Panc1 (cell line): Measurements from ENCODE around the gene DHCR24. TPM values are rescaled to one million over a fixed set of nuclear protein-coding genes. Genes with fewer than 3 reads are reported as not detected.

ENCODE experiments used
- ATAC-seq: fragments of 200-7000 bp; cut with Tn5 transposase; 2 replicates; pipeline ENCODE4 v1.9.1; 2020; ENCODE audit warnings: mild to moderate bottlenecking, moderate library complexity
- BruUV-seq: library from RNA; stranded (reverse); fragments of 400-500 nt; replicated peaks from 2 replicates; lab custom pipeline; 2021; lab: Mats Ljungman, UMichigan
- CTCF ChIA-PET: fragments of 300-600 bp; sonication (Branson Sonifier 250); formaldehyde crosslinking; loops from one replicate; lab custom pipeline; 2022; ENCODE audit warnings: antibody characterized with exemption; lab: Charles Lee
- POLR2A ChIA-PET: fragments of 300-600 bp; sonication (Branson Sonifier 250); formaldehyde crosslinking; loops from one replicate; lab custom pipeline; 2022; ENCODE audit warnings: antibody characterized with exemption; lab: Charles Lee
- DNase-seq: peaks from one replicate; pipeline ENCODE4 v3.0.0-alpha.2; 2010; ENCODE audit warnings: low read depth, low spot score
- H3K27ac ChIP-seq: 2 replicates; pipeline ENCODE4 v1.5.1; 2011; ENCODE audit warnings: mild to moderate bottlenecking, low read length, inconsistent platforms
- H3K27me3 ChIP-seq: fragments of 200-500 bp; sonication (Bioruptor generic); 2 replicates; pipeline ENCODE4 v1.6.0; 2014; ENCODE audit warnings: low read length, inconsistent platforms; ENCODE audit not compliant: control insufficient read depth, insufficient read depth
- H3K36me3 ChIP-seq: fragments of 200-500 bp; sonication (Bioruptor generic); 2 replicates; pipeline ENCODE4 v1.5.1; 2014; ENCODE audit warnings: inconsistent platforms, mild to moderate bottlenecking, low read length, moderate library complexity; ENCODE audit not compliant: control insufficient read depth, insufficient read depth
- H3K4me1 ChIP-seq: 2 replicates; pipeline ENCODE4 v1.5.1; 2011; ENCODE audit warnings: inconsistent platforms, mild to moderate bottlenecking, low read length, moderate library complexity; ENCODE audit not compliant: control insufficient read depth, insufficient read depth
- H3K4me3 ChIP-seq, 2 experiments: 2 replicates each; pipeline ENCODE4 v1.5.1; 2011 to 2012; ENCODE audit warnings: low read depth in 2 of 2, low read length in 2 of 2, mild to moderate bottlenecking in 2 of 2, inconsistent platforms in 1 of 2, moderate library complexity in 1 of 2
- H3K9me3 ChIP-seq: fragments of 200-500 bp; sonication (Bioruptor generic); 2 replicates; pipeline ENCODE4 v1.5.1; 2014; ENCODE audit warnings: low read depth, mild to moderate bottlenecking, inconsistent platforms, low read length, moderate library complexity; ENCODE audit not compliant: control insufficient read depth, insufficient read depth
- CTCF ChIP-seq: fragments of 450-650 bp; IDR thresholded peaks from 2 replicates; pipeline ENCODE4 v1.5.1; 2017; ENCODE audit warnings: mild to moderate bottlenecking
- POLR2AphosphoS5 ChIP-seq: IDR thresholded peaks from 2 replicates; pipeline ENCODE4 v1.6.1; 2012; ENCODE audit warnings: mild to moderate bottlenecking, low read depth, low read length, moderate library complexity
- REST ChIP-seq, 2 experiments: IDR thresholded peaks; 2 replicates each; pipeline ENCODE4 v1.6.1; 2011 to 2012; ENCODE audit warnings: low read depth in 2 of 2, control low read depth in 1 of 2, low read length in 1 of 2, mild to moderate bottlenecking in 1 of 2, moderate library complexity in 1 of 2; ENCODE audit not compliant: insufficient read depth in 1 of 2
- SIN3A ChIP-seq: IDR thresholded peaks from 2 replicates; pipeline ENCODE4 v1.6.1; 2012; ENCODE audit warnings: low read depth, mild to moderate bottlenecking, low read length, moderate library complexity, borderline replicate concordance; ENCODE audit not compliant: insufficient read depth
- TCF7L2 ChIP-seq: IDR thresholded peaks from 2 replicates; pipeline ENCODE4 v1.6.1; 2011; ENCODE audit warnings: mild to moderate bottlenecking, low read depth, low read length, inconsistent platforms
- in situ Hi-C: cut with HindIII; loops from 2 replicates; pipeline ENCODE4 v1.10.0; 2016; ENCODE audit warnings: low sequenced_read_pairs, low pct_unique_long_range_greater_than_20kb
- intact Hi-C: fragments of 100-400 bp; cut with micrococcal nuclease; formaldehyde crosslinking; loops from one replicate; pipeline ENCODE4 v1.10.0; 2022; ENCODE audit not compliant: unreplicated experiment
- total RNA-seq: library from RNA; stranded (reverse); gene quantifications from one replicate; pipeline ENCODE4 v1.2.1, GENCODE V29; 2021; ENCODE audit not compliant: unreplicated experiment

DHCR24 gene
- total RNA-seq, 1 experiment from 2014 or later: 313 TPM

GRCh38 chr1:54839824-54840223 is 47.2 kb downstream of the DHCR24 start:
- intact Hi-C loops (no loop called here), in situ Hi-C loops (no loop called here)
- POLR2A ChIA-PET: no interaction called here
- H3K9me3 ChIP-seq: no peaks in the 10 kb centered on the region
- H3K27ac ChIP-seq: no peak overlapping the region
- DNase-seq (no peak), ATAC-seq (no peak)
- no peaks in the 10 kb centered on the region for H3K27me3 ChIP-seq
- H3K4me1 ChIP-seq: no peaks in the 10 kb centered on the region
- no TSS peak for BruUV-seq
- H3K36me3 ChIP-seq: no peaks in the 10 kb centered on the region
- no peak overlapping the region for H3K4me3 ChIP-seq
- no peak for TF ChIP-seq TCF7L2
- TF ChIP-seq CTCF: no peak
- no peak for TF ChIP-seq POLR2AphosphoS5
- no peak for TF ChIP-seq SIN3A
- no peak for TF ChIP-seq REST (IDR thresholded peaks at IDR 0.05; ENCODE audit: insufficient read depth in 1 of 2, low read depth in 2 of 2, low read length in 1 of 2)
- CTCF ChIA-PET: no interaction called here

- Histone ChIP-seq H3K27ac (no peak overlapping the region), H3K27me3 (no peaks in the 10 kb centered on the region), H3K4me1 (no peaks in the 10 kb centered on the region), H3K36me3 (no peaks in the 10 kb centered on the region), H3K9me3 (no peaks in the 10 kb centered on the region), H3K4me3 (no peak overlapping the region)
- intact Hi-C loops (no loop called here), in situ Hi-C loops (no loop called here)
- ATAC-seq (no peak), DNase-seq (no peak)
- TF ChIP-seq POLR2AphosphoS5 (no peak), TCF7L2 (no peak), REST (IDR thresholded peaks at IDR 0.05; ENCODE audit: insufficient read depth in 1 of 2, low read depth in 2 of 2, low read length in 1 of 2) (no peak), CTCF (no peak), SIN3A (no peak)
- CTCF ChIA-PET: no interaction called here
- POLR2A ChIA-PET: no interaction called here
- BruUV-seq: no TSS peak
Measured at GRCh38 chr1:54838565-54839180, 48.3 kb downstream of the DHCR24 start.
